GM18505 (cell line): ENCODE results near the gene PPP4R4.

Experiments used
- ATAC-seq: cut with Tn5 transposase; IDR thresholded peaks from one replicate; pipeline ENCODE4 v1.9.1; 2021; ENCODE audit not compliant: unreplicated experiment
- POLR2A ChIP-seq: IDR thresholded peaks from 4 replicates; pipeline ENCODE4 v1.6.1; 2011; ENCODE audit warnings: borderline replicate concordance; ENCODE audit not compliant: insufficient read depth, insufficient read length; ENCODE audit errors: extremely low read depth

The PPP4R4 gene

GRCh38 chr14:94173885-94174603 is at the start of gene PPP4R4:
Gene PPP4R4 (plus strand): TSS chr14:94174322. CDS start chr14:94174466, 144 bp downstream.
- TF ChIP-seq POLR2A: no peak
- peak; percentile 83 for ATAC-seq

GRCh38 chr14:94124582-94125377 is 49.3 kb upstream of the PPP4R4 start:
- no peak for ATAC-seq
- TF ChIP-seq POLR2A: no peak

DNA sequence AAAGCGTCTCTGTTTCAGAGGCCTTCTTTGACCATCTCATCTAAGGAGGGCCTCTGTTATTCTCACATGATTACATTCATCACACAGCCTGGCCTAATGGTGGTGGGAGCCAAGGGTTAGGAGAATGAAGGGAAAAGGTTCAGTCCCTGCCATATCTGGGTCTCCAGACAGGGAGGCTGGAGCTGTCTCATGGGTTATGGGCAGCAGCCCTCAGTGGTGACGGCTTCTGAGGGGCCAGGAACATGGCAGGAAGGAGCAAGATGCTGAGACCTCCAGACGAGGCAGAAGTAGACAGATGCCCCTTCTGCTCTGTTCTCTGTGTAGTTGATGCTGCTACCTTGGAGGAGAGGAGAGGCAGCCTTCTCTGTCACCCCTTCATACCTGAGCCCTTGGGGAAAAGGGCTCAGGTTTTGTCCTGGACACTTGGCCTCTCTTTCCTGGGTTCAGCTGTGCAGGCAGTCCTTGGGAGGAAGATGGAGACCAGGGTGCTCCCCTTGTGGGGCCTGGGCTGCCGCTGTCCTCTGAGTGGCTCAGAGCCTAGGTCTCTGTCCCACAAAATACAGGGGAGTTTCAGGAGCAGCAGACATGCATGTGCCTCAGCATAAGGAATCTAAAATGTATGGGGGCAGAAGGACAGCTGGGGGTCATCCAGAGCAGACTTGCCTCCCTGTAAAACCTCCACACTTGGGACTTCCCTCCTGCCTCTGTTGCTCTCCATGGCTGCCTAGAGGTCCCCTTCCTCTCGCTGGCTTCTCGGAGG is 48.3 kb upstream of the PPP4R4 start:
- ATAC-seq: no peak
- no peak for TF ChIP-seq POLR2A

DNA sequence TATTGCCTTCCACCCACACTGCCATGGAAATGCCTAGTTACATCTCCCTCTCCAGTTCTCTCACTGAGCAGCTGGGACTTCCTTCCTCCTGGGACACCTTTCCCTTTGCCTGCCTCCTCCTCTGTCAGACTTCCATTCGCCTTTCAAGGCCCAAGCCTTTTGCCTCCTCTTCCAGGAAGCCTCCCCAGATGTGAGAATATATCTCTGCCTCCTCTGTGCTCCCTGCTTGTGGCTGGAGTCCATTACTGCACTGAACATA is 47.8 kb upstream of the PPP4R4 start:
- no peak for ATAC-seq
- TF ChIP-seq POLR2A: no peak

GRCh38 chr14:94126800-94127199 is 47.3 kb upstream of the PPP4R4 start:
- ATAC-seq: no peak
- TF ChIP-seq POLR2A: no peak

- TF ChIP-seq POLR2A: no peak
- ATAC-seq: no peak
Measured at GRCh38 chr14:94127330-94127729, 46.8 kb upstream of the PPP4R4 start.

- TF ChIP-seq POLR2A: no peak
- ATAC-seq: no peak
Measured at GRCh38 chr14:94128216-94128839, 45.8 kb upstream of the PPP4R4 start.

GRCh38 chr14:94129111-94129757 is 44.9 kb upstream of the PPP4R4 start, which contains the start of gene IFI27L2:
Gene IFI27L2 (minus strand): TSS chr14:94129604. CDS start chr14:94129564, 40 bp downstream.
- ATAC-seq: peak; percentile 84
- peak; percentile 83 for TF ChIP-seq POLR2A

DNA sequence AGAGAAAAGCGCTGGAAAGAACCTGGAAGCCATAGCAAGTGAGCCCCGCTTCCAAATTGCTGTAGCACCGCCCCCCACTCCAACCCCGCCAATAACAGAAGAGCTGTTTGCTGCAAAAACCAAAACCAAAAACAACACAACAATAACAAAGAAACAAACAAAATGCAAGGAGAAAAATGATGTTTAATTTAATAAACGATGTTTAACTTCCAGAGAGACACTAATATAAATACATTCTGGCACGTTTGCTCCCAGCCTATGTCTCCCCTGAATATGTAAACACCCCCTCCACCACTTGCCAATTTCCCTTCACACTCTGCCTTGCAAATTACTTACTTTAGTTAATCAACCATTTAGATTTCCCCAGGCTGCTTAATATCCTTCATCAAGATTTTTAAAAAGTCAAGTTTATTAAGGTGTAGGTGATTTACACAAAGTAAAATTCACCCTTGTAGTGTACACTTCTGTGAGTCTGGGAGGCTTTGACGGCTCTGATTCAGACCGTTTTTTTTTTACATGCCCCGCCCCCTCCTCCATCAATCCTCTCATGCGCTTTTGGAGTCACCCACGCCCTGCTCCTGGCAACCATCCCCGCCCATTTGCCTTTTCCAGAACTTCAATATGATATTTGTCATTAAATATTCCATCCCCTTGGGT is 44.2 kb upstream of the PPP4R4 start:
- peak; percentile 18 for ATAC-seq
- no peak for TF ChIP-seq POLR2A

DNA sequence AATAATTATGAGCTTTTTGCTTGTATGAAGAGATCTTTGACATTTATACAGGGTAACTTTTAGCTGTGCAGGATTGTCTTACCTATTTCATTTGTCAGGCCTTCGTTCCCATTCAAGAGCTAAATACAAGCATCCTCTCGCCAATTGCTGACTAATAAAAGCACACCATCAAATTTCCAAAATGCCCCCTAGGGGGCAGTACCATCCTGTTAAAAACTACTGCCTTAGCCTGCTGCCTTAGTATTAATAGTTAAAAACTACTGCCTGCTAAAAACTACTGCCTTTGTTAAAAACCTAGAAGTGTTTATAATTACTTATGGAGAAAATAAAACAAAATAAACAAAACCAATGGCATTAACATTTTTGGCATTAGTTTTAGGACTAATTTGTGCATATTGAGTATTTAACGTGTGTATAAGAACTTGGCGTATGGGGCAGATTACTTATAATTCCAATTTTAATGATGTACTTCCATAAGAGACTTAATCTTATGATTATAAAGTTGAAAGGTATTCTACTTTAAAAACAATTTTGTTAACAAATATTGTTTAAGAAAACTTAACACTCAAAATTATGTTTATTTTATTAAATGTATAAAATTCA is 41.7 kb upstream of the PPP4R4 start:
- no peak for ATAC-seq
- no peak for TF ChIP-seq POLR2A

- TF ChIP-seq POLR2A: no peak
- ATAC-seq: no peak
Measured at GRCh38 chr14:94135476-94135875, 38.6 kb upstream of the PPP4R4 start.
